Measurements from ENCODE around the gene SPDL1.
A peak's percentile ranks its signal among the peaks of the same experiment; 100 is the strongest.

SPDL1 gene

GRCh38 chr5:169629847-169630548 is 46.4 kb downstream of the SPDL1 start:
- no peak for DNase-seq (ENCODE audit: low read depth in 2 of 2)

DNA sequence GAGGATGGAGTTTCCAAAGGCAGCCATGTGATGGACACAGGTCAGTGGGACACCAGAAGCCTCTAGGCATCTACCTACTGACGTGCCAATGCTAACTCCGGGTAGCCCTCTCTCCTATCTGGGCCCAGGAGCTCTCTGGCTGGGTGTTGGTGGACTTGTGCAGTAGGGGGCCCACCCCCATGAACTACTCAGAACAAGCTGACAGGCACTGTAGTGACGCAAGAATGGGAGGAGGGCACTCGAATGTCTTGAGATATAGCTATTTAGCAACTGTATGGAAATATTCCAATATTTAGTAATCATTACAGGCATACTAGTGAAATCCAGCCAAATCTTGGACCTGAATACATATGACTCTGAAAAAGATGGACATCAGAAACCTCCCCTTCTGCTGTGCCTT is 47.8 kb downstream of the SPDL1 start:
- no peak for DNase-seq (ENCODE audit: low read depth in 2 of 2)

- no peak for DNase-seq (ENCODE audit: low read depth in 2 of 2)
Observed at GRCh38 chr5:169632946-169633345, 49.4 kb downstream of the SPDL1 start.

GRCh38 chr5:169634606-169635005 is 51.0 kb downstream of the SPDL1 start:
- DNase-seq (ENCODE audit: low read depth in 2 of 2), result no peak

DNA sequence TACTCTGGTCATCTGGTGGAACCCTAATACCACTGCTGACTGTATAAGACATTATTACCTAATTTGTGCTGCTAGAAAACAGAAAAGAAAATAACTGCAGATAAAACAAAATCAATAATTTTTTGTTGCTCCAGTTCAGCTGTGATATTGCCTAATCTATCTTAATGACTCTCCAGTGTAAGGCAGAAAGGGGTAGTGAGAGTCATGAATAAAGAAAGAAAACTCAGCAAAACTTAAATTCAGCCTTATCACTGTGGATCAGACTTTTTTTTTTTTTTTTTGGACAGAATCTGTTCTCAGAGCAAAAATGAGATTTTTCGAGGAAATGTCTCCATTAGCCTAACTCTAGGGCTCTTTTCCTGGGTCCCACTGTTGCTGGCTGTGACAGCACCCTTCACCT is 52.4 kb downstream of the SPDL1 start:
- no peak for DNase-seq (ENCODE audit: low read depth in 2 of 2)

GRCh38 chr5:169636477-169637084 is 53.0 kb downstream of the SPDL1 start:
- DNase-seq (ENCODE audit: low read depth in 2 of 2), result no peak

DNA sequence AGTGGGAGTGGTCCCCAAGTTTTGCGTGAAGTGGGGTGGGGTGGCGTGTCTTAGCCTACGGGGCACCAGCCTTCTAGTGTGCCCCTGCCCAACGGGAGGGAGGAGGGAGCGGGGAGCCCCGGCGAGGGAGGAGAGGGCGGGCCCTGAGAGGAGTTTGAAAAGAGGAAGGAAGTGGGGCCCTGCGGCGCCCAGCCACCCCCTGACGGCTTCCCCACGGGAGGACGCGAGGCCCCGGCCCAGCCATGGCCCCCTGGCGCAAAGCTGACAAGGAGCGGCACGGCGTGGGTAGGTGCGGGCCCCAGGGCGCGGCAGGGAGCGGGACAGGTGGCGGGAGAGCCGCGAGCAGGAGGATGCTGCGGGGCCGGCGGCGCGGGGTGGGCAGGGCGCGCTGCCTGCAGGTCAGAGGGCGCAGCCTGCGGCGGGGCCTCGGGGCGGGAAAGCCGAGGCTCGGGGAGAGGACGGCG is 53.5 kb downstream of the SPDL1 start, which contains the start of gene DOCK2:
Gene DOCK2, plus strand, starts transcription at position 191 of the 464 bp plus-strand sequence. Its CDS starts 52 bp downstream, at position 243.
- DNase-seq (ENCODE audit: low read depth in 2 of 2), result peak; percentile 29 to 48

- peak in 1 of 2 donors; percentile 43 for DNase-seq (ENCODE audit: low read depth in 2 of 2)
Observed at GRCh38 chr5:169637549-169638121, 54.1 kb downstream of the SPDL1 start.

DNA sequence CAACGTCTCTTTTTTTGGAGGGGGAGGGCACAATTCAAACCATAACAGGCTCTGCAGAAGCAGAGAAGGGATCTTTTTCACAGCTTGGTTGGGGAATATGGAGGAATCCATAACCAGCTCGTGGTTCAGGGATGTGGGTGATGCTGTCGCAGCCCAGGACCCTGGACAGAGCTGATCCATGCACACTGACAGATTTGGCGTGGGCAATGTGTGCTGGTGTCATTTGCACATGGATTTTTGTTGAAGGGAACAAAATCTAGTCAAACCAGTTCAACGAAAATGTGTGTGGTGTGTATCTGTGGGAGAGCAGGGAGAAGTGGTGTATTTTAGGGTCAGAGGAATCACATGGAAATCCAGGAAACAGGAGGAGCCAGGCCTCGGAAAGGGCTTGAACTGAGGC is 57.7 kb downstream of the SPDL1 start:
- no peak for DNase-seq (ENCODE audit: low read depth in 2 of 2)

DNA sequence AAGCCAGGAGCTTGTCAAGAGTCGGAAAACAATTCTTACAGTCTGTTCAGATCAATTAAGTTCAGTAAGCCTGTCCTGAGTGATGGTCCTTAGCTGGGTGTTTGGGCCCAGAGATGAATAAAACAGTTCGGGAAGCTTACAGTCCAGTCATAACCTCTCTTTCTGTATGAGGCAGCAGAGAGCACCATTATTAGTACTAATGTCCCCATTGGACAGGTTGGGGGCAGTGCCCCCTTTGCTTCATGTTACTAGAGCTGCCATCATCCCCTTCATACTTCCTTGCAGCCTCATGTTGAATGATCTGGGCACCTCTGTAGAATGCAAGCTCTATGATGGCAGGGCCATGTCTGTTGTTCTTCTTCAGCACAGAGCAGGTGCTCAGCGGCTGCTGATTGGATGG is 63.3 kb downstream of the SPDL1 start:
- DNase-seq (ENCODE audit: low read depth in 2 of 2), result no peak

DNA sequence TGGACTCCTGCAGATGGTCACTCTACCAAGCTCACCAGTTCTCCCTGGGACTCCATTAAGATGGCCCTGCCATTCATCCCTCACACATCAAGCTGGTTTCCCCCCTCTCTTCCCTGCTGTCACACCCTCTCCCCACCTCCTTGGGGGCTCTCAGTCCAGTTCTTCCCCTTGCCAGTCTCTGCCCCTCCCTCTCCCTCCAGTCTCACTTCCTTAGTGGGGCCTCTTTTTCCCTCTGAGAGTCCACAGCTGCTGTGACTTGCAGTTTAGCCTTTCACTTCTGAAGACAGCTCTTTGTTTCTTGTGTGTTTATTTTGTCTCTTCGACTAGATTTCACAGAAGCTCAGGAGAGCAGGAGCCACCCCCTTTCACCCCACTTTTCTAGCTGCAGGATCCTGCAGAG is 64.0 kb downstream of the SPDL1 start:
- DNase-seq (ENCODE audit: low read depth in 2 of 2), result no peak

GRCh38 chr5:169648725-169649310 is 65.2 kb downstream of the SPDL1 start:
- no peak for DNase-seq (ENCODE audit: low read depth in 2 of 2)

GRCh38 chr5:169649486-169649885 is 65.9 kb downstream of the SPDL1 start:
- DNase-seq (ENCODE audit: low read depth in 2 of 2), result no peak

DNA sequence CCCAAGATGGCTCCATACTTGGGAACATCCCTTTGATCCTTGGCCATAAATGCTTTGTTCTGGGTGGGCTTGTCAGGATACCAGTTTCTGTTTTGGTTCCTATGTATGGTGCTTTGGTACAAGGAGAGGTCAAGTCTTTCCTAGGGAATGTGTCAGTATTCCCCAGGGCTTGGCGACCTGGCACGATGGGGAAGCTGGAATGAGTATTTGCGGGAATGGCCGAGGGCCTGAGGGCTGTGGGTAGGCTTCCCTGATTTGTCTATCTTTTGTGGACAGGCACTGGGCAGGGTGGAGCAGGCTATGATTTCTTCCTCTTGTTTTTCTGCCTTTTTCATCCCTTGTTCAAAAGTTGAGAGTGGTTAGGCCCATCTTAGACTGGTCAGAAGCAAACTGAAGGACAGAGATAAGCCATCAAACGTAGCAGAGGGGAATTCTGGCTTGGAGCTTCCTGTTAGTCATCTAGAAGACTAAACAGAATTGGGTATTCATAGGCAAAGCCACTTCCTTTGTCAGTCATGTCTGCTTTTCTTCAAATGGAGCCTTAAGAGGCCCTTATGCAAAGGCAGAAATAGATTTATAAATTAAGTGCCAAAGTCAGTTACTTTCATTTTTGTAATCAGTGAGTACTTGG is 67.2 kb downstream of the SPDL1 start:
- no peak for DNase-seq (ENCODE audit: low read depth in 2 of 2)

GRCh38 chr5:169651526-169651925 is 68.0 kb downstream of the SPDL1 start:
- no peak for DNase-seq (ENCODE audit: low read depth in 2 of 2)

GRCh38 chr5:169652057-169652456 is 68.5 kb downstream of the SPDL1 start:
- no peak for DNase-seq (ENCODE audit: low read depth in 2 of 2)

DNA sequence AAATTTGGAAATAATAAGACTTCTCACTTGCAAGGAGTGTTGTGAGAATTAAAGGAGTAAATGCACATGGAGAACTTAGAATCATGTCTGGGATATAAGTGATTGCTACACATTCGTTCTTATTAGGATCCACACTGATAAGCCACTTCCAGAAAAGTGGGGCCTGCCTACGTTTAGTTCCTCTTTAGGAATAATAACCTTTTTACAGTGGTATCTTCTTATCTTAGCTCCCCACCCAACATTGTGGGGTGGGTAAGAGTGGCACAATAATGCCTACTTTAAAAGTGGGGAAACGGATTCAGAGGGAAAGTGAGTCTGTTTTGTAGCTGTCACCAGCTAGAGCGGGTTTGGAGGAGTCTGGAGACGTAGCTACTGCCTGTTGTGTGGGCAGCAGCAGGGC is 69.5 kb downstream of the SPDL1 start:
- no peak for DNase-seq (ENCODE audit: low read depth in 2 of 2)

Data from stimulated activated CD8-positive, alpha-beta memory T cell treated with anti-CD3 and anti-CD28 coated beads, Interleukin-2, amount 100 ng/mL, for 1 hour (primary cell).